ENCODE results near the gene IRAK1BP1. TPM values are rescaled to one million over a fixed set of nuclear protein-coding genes. Genes with fewer than 3 reads are reported as not detected.

Gene IRAK1BP1
- total and polyA plus RNA-seq, 9 of the 15 experiments (the other 6 are each of a cell fraction or from before 2014, with no cell fraction given) = 1.8 to 3.7 (median 2.1) TPM

DNA sequence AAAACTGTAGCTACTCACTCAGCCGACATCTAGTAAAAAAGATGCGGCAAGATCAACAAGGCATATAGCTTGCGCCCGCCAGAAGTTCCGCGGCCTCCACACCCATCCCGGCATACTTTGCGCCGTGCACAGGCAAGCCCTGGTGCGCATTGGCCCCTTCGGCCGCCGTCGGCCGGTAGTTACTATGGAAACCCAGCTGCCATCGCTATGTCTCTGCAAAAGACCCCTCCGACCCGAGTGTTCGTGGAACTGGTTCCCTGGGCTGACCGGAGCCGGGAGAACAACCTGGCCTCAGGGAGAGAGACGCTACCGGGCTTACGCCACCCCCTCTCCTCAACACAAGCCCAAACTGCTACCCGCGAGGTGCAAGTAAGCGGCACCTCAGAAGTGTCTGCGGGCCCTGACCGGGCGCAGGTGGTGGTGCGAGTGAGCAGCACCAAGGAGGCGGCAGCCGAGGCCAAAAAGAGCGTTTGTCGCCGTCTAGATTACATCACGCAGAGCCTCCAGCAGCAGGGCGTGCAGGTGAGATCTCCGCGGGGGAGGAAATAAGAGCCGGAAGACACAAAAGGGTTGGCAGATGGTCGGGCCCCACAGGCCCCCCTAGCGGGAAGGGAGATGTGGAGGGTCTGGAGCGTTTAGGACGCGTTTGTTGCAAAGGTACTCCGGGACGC lies at the start of gene IRAK1BP1 (continued):
- TF ChIP-seq KDM5B (IDR thresholded peaks at IDR 0.05; ENCODE audit: insufficient replicate concordance, low read depth, low read length) = no peak
- TF ChIP-seq SAFB2 (IDR thresholded peaks at IDR 0.05; ENCODE audit: borderline replicate concordance, low read depth, low read length, severe bottlenecking) = no peak
- TF ChIP-seq ZFP30 (CRISPR knock-in tag; IDR thresholded peaks at IDR 0.05; ENCODE audit: borderline replicate concordance) = no peak
- TF ChIP-seq, protein P1, sequence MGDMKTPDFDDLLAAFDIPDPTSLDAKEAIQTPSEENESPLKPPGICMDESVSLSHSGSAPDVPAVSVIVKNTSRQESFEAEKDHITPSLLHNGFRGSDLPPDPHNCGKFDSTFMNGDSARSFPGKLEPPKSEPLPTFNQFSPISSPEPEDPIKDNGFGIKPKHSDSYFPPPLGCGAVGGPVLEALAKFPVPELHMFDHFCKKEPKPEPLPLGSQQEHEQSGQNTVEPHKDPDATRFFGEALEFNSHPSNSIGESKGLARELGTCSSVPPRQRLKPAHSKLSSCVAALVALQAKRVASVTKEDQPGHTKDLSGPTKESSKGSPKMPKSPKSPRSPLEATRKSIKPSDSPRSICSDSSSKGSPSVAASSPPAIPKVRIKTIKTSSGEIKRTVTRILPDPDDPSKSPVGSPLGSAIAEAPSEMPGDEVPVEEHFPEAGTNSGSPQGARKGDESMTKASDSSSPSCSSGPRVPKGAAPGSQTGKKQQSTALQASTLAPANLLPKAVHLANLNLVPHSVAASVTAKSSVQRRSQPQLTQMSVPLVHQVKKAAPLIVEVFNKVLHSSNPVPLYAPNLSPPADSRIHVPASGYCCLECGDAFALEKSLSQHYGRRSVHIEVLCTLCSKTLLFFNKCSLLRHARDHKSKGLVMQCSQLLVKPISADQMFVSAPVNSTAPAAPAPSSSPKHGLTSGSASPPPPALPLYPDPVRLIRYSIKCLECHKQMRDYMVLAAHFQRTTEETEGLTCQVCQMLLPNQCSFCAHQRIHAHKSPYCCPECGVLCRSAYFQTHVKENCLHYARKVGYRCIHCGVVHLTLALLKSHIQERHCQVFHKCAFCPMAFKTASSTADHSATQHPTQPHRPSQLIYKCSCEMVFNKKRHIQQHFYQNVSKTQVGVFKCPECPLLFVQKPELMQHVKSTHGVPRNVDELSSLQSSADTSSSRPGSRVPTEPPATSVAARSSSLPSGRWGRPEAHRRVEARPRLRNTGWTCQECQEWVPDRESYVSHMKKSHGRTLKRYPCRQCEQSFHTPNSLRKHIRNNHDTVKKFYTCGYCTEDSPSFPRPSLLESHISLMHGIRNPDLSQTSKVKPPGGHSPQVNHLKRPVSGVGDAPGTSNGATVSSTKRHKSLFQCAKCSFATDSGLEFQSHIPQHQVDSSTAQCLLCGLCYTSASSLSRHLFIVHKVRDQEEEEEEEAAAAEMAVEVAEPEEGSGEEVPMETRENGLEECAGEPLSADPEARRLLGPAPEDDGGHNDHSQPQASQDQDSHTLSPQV (IDR thresholded peaks at IDR 0.05) = no peak
- no peak for TF ChIP-seq SOX6 (IDR thresholded peaks at IDR 0.05)
- no peak for TF ChIP-seq ZNF232 (CRISPR knock-in tag; IDR thresholded peaks at IDR 0.05)
- no peak for TF ChIP-seq CBX1 (IDR thresholded peaks at IDR 0.05; ENCODE audit: low read depth)
- TF ChIP-seq HSF4 (CRISPR knock-in tag; IDR thresholded peaks at IDR 0.05; ENCODE audit: borderline replicate concordance) = no peak
- no peak for TF ChIP-seq PRPF4 (IDR thresholded peaks at IDR 0.05; ENCODE audit: insufficient read depth, low read depth, low read length, poor library complexity, severe bottlenecking)
- TF ChIP-seq, protein P2, sequence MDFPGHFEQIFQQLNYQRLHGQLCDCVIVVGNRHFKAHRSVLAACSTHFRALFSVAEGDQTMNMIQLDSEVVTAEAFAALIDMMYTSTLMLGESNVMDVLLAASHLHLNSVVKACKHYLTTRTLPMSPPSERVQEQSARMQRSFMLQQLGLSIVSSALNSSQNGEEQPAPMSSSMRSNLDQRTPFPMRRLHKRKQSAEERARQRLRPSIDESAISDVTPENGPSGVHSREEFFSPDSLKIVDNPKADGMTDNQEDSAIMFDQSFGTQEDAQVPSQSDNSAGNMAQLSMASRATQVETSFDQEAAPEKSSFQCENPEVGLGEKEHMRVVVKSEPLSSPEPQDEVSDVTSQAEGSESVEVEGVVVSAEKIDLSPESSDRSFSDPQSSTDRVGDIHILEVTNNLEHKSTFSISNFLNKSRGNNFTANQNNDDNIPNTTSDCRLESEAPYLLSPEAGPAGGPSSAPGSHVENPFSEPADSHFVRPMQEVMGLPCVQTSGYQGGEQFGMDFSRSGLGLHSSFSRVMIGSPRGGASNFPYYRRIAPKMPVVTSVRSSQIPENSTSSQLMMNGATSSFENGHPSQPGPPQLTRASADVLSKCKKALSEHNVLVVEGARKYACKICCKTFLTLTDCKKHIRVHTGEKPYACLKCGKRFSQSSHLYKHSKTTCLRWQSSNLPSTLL (IDR thresholded peaks at IDR 0.05) = no peak
- TF ChIP-seq PCBP1 (IDR thresholded peaks at IDR 0.05; ENCODE audit: low read depth, low read length, poor library complexity, severe bottlenecking) = no peak
- TF ChIP-seq NFE2 (IDR thresholded peaks at IDR 0.05; ENCODE audit: low read depth) = no peak
- no peak for TF ChIP-seq ZNF239 (CRISPR knock-in tag; IDR thresholded peaks at IDR 0.05)
- no peak for TF ChIP-seq KAT7 (CRISPR knock-in tag; IDR thresholded peaks at IDR 0.05; ENCODE audit: borderline replicate concordance)
- TF ChIP-seq ZBTB2 (IDR thresholded peaks at IDR 0.05) = no peak

Data from K562 (cell line).